Erythroblast (primary cell): ENCODE measurements around the gene ZNF600.
"Not testable (repeated sequence)": the region's sequence is repeated elsewhere in the genome, so short reads cannot be mapped to it uniquely, and the experiment has no call there.

Source experiments
- DNase-seq, 2 experiments: peaks; one replicate each; lab custom pipeline; 2025; lab: John Stamatoyannopoulos, UW
- GATA1 ChIP-seq: IDR thresholded peaks from 2 replicates; pipeline ENCODE4 v1.6.1; 2011; ENCODE audit warnings: low read depth, mild to moderate bottlenecking, control low read depth, low read length, moderate library complexity
- POLR2A ChIP-seq: IDR thresholded peaks from 2 replicates; pipeline ENCODE4 v1.6.1; 2011; ENCODE audit warnings: mild to moderate bottlenecking, low read length

Gene ZNF600

DNA sequence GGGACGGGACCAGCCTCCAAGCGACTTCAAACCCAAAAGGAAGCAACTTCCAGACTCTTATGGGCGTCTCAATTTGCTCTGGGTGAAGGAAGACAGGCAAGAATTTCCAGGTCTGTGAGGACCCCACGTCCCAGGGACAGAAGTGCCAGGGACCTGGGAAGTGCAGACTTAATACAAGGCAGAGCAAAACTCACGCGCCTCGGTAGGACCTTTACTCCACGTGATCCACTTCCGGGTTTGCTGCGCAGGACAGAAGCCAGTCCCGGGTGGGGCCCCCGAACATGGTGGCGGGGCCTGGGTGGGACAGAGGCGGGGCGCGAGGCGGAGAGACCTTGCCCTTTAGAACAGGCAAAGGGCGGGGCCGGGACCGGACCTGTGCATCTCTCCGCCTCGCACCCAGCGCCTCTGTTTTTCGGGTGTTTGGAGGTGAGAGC is 61.0 kb downstream of the ZNF600 start:
- TF ChIP-seq POLR2A: no peak
- no peak for TF ChIP-seq GATA1
- DNase-seq: no peak

- TF ChIP-seq GATA1: no peak
- TF ChIP-seq POLR2A: no peak
- DNase-seq: no peak
These were observed 61.7 kb downstream of the ZNF600 start for GRCh38 chr19:52724701-52725514.

DNA sequence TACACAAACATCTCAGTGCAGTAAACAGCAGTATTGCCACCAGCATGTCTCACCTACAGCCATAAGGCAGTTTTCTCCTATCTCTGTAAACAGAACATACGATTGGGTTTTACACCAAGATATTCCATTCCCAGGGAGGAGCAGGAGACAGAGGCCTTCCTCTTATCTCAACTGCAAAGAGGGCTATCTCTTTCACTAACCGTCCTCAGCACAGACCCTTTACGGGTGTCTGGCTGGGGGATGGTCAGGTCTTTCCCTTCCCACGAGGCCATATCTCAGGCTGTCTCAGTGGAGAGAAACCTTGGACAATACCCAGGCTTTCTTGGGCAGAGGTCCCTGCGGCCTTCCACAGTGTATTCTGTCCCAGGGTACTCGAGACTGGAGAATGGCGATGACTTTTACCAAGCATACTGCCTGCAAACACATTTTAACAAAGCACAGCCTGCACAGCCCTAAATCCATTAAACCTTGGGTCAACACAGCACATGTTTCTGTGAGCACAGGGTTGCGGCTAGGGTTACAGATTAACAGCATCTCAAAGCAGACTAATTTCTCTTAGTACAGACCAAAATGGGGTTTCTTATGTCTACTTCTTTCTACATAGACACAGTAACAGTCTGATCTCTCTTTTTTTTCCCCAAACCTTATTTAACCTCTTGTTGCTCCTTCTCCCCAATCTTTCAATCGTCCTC is 62.5 kb downstream of the ZNF600 start:
- DNase-seq: peak; percentile 25 to 79

DNA sequence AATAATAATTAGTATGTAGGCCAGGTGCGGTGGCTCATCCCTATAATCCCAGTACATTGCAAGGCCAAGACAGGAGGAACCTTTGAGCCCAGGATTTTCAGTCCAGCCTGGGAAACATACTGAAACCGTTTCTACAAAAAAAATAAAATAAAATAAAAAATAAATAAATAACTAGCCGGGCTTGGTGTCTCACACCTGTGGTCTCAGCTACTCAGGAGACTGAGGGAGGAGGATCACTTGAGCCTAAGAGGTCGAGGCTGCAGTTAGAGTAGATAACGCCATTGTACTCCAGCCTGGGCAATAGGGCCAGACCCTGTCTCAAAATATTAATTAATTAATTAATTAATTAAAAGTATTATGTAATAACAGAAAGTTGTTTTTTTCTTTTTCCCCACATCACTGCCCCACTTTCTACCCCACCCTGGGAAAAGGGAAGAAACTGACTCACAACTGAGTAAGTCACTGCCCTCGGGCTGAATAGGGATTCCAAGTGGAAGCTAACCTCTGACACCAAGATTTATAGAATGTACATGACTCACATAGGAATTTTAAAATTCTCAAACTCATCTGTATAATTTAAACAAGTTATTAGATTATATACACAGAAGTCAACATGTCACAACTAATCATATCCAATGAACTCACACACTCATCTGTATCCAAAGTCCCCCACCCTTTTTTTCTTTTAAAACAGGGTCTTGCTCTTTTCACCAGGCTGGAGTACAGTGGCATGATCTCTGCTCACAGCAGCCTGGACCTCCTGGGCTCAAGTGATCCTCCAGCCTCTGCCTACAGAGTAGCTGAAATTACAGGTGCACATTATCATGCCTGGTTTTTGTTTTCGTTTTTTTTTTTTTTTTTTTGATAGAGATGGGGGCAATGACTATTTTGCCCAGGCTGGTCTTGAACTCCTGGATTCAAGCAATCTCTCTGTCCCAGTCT is 64.3 kb downstream of the ZNF600 start:
- no peak for DNase-seq

DNA sequence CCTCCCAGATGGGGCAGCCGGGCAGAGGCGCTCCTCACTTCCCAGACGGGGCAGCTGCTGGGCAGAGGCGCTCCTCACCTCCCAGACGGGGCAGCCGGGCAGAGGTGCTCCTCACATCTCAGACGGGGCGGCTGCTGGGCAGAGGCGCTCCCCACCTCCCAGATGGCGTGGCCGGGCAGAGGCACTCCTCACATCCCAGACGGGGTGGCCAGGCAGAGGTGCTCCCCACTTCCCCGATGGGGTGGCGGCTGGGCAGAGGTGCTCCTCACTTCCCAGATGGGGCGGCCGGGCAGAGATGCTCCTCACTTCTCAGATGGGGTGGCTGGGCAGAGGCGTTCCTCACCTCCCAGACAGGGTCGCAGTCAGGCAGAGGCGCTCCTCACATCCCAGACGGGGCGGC is 66.0 kb downstream of the ZNF600 start:
- DNase-seq: not testable (repeated sequence)

More for the DNA sequence above, 64.3 kb downstream of the ZNF600 start:
- no peak for TF ChIP-seq POLR2A
- TF ChIP-seq GATA1: no peak

- no peak for DNase-seq
- no peak for TF ChIP-seq GATA1
- TF ChIP-seq POLR2A: no peak
These were observed 70.1 kb downstream of the ZNF600 start for GRCh38 chr19:52716522-52716921.

GRCh38 chr19:52715902-52716301 is 70.7 kb downstream of the ZNF600 start:
- not testable (repeated sequence) for DNase-seq

DNA sequence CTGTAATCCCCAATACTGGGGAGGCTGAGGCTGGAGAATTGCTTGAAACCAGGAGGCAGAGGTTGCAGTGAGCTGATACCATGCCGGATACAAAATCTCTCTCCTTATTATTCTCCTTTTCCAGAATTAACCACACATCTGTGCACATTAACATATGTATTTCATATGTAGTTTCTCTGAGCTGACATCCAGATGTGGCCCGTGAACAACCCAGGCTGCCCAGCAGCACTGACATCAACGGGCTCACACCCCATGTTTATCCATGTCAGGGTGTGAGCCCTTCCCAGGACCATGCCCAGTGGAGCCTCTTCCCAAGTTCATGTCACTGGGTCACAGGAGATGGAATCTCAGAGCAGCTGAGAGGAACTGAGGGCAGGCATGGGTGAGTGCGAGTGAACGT is 71.3 kb downstream of the ZNF600 start:
- DNase-seq: not testable (repeated sequence)
